Endothelial cell of umbilical vein (primary cell): ENCODE data around the gene TPRG1L. TPM values are rescaled to one million over a fixed set of nuclear protein-coding genes. Genes with fewer than 3 reads are reported as not detected.

Experiments used
- BruUV-seq: library from RNA; stranded (reverse); fragments of 400-500 nt; replicated peaks from 2 replicates; lab custom pipeline; 2021; lab: Mats Ljungman, UMichigan
- CTCF ChIA-PET: fragments of 300-600, 350-600 bp; sonication (Branson Sonifier 250); formaldehyde crosslinking; loops from one replicate; lab custom pipeline; 2021; ENCODE audit warnings: antibody characterized with exemption, inconsistent platforms; lab: Charles Lee
- POLR2A ChIA-PET: fragments of 300-600, 350-600 bp; sonication (Branson Sonifier 250); formaldehyde crosslinking; loops from one replicate; lab custom pipeline; 2021; ENCODE audit warnings: antibody characterized with exemption, inconsistent platforms; lab: Charles Lee
- DNase-seq: peaks from one replicate; pipeline ENCODE4 v3.0.0-alpha.2; 2011; ENCODE audit warnings: low read depth, low spot score
- FAIRE-seq: peaks from 2 replicates; lab custom pipeline; 2011; peaks lifted over from hg19 to GRCh38; lab: Jason Lieb, UNC
- H2AFZ ChIP-seq: 2 replicates; pipeline ENCODE4 v1.6.0; 2012; ENCODE audit warnings: low read depth, low read length, control low read depth, inconsistent platforms
- H3K27ac ChIP-seq: 2 replicates; pipeline ENCODE4 v1.5.1; 2011; ENCODE audit warnings: low read depth, mild to moderate bottlenecking, control low read depth, low read length, moderate library complexity; ENCODE audit not compliant: insufficient read depth
- H3K27me3 ChIP-seq, 2 experiments: 2 replicates each; pipeline versions ENCODE4 v1.6.0 to v1.6.1; 2011; ENCODE audit warnings: low read length in 2 of 2, mixed read lengths in 1 of 2; ENCODE audit not compliant: control insufficient read depth in 2 of 2, insufficient read depth in 2 of 2
- H3K36me3 ChIP-seq, 2 experiments: 2 replicates in 1 of 2; 3 replicates in 1 of 2; pipeline ENCODE4 v1.5.1; 2011; ENCODE audit warnings: low read length in 2 of 2, mild to moderate bottlenecking in 1 of 2, moderate library complexity in 1 of 2; ENCODE audit not compliant: control insufficient read depth in 2 of 2, insufficient read depth in 2 of 2; ENCODE audit errors: extremely low read depth in 1 of 2
- H3K4me1 ChIP-seq: 3 replicates; pipeline ENCODE4 v1.5.1; 2011; ENCODE audit warnings: mild to moderate bottlenecking, low read length; ENCODE audit not compliant: control insufficient read depth, insufficient read depth; ENCODE audit errors: extremely low read depth
- H3K4me2 ChIP-seq: 2 replicates; pipeline ENCODE4 v1.6.1; 2011; ENCODE audit warnings: low read length, control low read depth, mixed read lengths; ENCODE audit not compliant: insufficient read depth
- H3K4me3 ChIP-seq, 3 experiments: fragments of 200-600 bp in 1 of 3; sonication (generic), shearing (Covaris generic) in 1 of 3; replicated peaks in 1 of 3; 2 replicates each; pipeline ENCODE4 v1.5.1; 2011 to 2016; ENCODE audit warnings: control low read depth in 3 of 3, low read length in 3 of 3, mild to moderate bottlenecking in 2 of 3, inconsistent platforms in 1 of 3, low read depth in 1 of 3, moderate library complexity in 1 of 3; ENCODE audit not compliant: insufficient read depth in 1 of 3
- H3K79me2 ChIP-seq: 2 replicates; pipeline ENCODE4 v1.6.0; 2012; ENCODE audit warnings: low read length, inconsistent platforms; ENCODE audit not compliant: control insufficient read depth, insufficient read depth
- H3K9ac ChIP-seq: replicated peaks from 2 replicates; pipeline ENCODE3; 2011; ENCODE audit warnings: low read length, control low read depth; ENCODE audit not compliant: insufficient read depth; ENCODE audit errors: extremely low read depth
- H3K9me1 ChIP-seq: replicated peaks from 3 replicates; pipeline ENCODE4 v1.6.0; 2011; ENCODE audit warnings: mild to moderate bottlenecking, low read length; ENCODE audit not compliant: control insufficient read depth, insufficient read depth; ENCODE audit errors: extremely low read depth
- H3K9me3 ChIP-seq: replicated peaks from 2 replicates; pipeline ENCODE4 v1.5.1; 2012; ENCODE audit warnings: low read length, inconsistent platforms; ENCODE audit not compliant: control insufficient read depth, insufficient read depth
- H4K20me1 ChIP-seq: replicated peaks from 2 replicates; pipeline ENCODE3; 2011; ENCODE audit warnings: mild to moderate bottlenecking, low read length; ENCODE audit not compliant: control insufficient read depth, insufficient read depth; ENCODE audit errors: extremely low read depth
- JUN ChIP-seq: IDR thresholded peaks from 2 replicates; pipeline ENCODE4 v1.6.1; 2011; ENCODE audit warnings: borderline replicate concordance, low read depth; ENCODE audit not compliant: insufficient read length, insufficient read depth
- MAX ChIP-seq: IDR thresholded peaks from 2 replicates; pipeline ENCODE4 v1.6.1; 2011; ENCODE audit not compliant: insufficient read depth, insufficient read length
- POLR2A ChIP-seq: IDR thresholded peaks from 2 replicates; pipeline ENCODE4 v1.6.1; 2012; ENCODE audit warnings: low read depth, mild to moderate bottlenecking, control low read depth, low read length
- dilution Hi-C: fragments of 300-500 bp; cut with MboI; formaldehyde crosslinking; loops from one replicate; pipeline ENCODE4 v1.15.0; 2019; ENCODE audit warnings: low sequenced_read_pairs; ENCODE audit not compliant: extremely low pct_ligation_motif_present
- intact Hi-C: fragments of 100-400 bp; cut with micrococcal nuclease; formaldehyde crosslinking; loops from one replicate; pipeline ENCODE4 v1.10.0; 2022
- polyA plus RNA-seq, 4 experiments: library from polyadenylated mRNA; depleted of rRNA in 3 of 4; stranded (reverse) in 3 of 4; unstranded in 1 of 4; fragments of >200 nt; gene quantifications; 2 replicates each; pipeline versions ENCODE4 v1.2.1 to v1.2.3, GENCODE V29; 2011 to 2012; ENCODE audit warnings: missing spikeins in 1 of 4
- total RNA-seq: library from RNA; stranded (reverse); gene quantifications from 2 replicates; pipeline ENCODE4 v1.2.3, GENCODE V29; 2021

Gene TPRG1L
- total and polyA plus RNA-seq, 2 donors (not counting 3 experiments of a cell fraction or from before 2014, with no cell fraction given) = 52.3 to 53.8 TPM

GRCh38 chr1:3597599-3597964, 27.2 kb upstream of the TPRG1L start:
- ChIA-PET POLR2A (no interaction called here), CTCF (interaction anchor here (4.0 kb wide), 1 partner anchor 22 kb away, joined by 17 read pairs; no protein-coding TSS in a partner anchor)
- Histone ChIP-seq H3K9ac (no peak overlapping the region), H3K4me3 (no peak overlapping the region), H3K4me2 (no peak overlapping the region), H3K36me3 (no peaks in the 10 kb centered on the region), H3K4me1 (peaks cover 9% of the 10 kb centered on the region), H3K9me3 (no peaks in the 10 kb centered on the region), H2AFZ (no peak overlapping the region), H3K79me2 (no peaks in the 10 kb centered on the region), H3K27ac (no peak overlapping the region), H3K27me3 (no peaks in the 10 kb centered on the region), H3K9me1 (no peaks in the 10 kb centered on the region), H4K20me1 (no peaks in the 10 kb centered on the region)
- no peak for DNase-seq
- BruUV-seq = no TSS peak
- TF ChIP-seq POLR2A = no peak
- no peak for FAIRE-seq
- intact Hi-C loops (no loop called here), dilution Hi-C loops (no loop called here)

- Histone ChIP-seq H3K79me2 (no peaks in the 10 kb centered on the region), H3K4me1 (peaks cover 9% of the 10 kb centered on the region), H2AFZ (no peak overlapping the region), H3K4me2 (no peak overlapping the region), H3K27me3 (no peaks in the 10 kb centered on the region), H3K27ac (no peak overlapping the region), H3K9ac (no peak overlapping the region), H3K9me3 (no peaks in the 10 kb centered on the region), H3K4me3 (no peak overlapping the region), H4K20me1 (no peaks in the 10 kb centered on the region), H3K9me1 (no peaks in the 10 kb centered on the region), H3K36me3 (no peaks in the 10 kb centered on the region)
- CTCF ChIA-PET = interaction anchor here (4.0 kb wide), 1 partner anchor 21 kb away, joined by 17 read pairs; no protein-coding TSS in a partner anchor
- peak; percentile 15 for FAIRE-seq
- intact Hi-C loops = no loop called here
- POLR2A ChIA-PET = no interaction called here
- dilution Hi-C loops = no loop called here
- no TSS peak for BruUV-seq
- no peak for TF ChIP-seq JUN
- TF ChIP-seq MAX = peak; percentile 74
- DNase-seq = peak; percentile 19
Observed at GRCh38 chr1:3598051-3598491, 26.7 kb upstream of the TPRG1L start.
